ENCODE measurements around the gene FAM83C. TPM values are rescaled to one million over a fixed set of nuclear protein-coding genes. Genes with fewer than 3 reads are reported as not detected.

Gene FAM83C
- total and polyA plus RNA-seq, 9 of the 15 experiments (the other 6 are each of a cell fraction or from before 2014, with no cell fraction given): not detected

DNA sequence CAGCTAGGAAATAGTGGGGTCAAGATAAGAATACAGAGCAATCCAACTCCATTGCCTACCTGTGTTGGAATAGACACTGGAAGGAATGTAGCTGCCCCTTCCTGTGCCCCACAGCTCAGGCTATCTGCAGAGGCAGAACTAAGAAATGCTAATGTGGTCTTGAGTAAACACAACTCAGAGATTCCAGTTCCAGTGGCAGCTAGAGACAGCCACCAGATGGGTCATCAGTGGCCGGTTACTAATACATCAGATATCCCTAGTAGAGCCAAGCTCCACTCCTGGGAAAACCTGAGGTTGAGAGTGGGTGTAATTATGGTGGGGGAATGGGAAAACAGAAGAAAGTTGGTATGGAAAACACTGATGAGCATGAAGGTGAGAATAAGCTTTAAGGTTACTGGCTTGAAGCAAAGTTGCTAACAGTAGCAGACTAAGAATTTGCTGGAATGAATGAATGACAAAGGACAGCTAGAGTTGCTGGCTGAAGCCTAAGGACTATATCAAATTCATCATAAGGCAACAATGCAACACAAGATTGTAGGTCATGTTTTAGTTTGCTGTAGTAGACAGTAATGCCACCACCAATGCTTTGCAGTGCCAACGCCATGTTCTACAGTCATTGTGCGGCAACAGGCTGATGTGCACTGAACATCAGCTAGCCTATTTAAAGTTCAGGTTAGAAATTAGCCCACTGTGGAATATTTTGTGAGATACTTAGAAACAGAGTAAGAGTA, 28.3 kb upstream of the FAM83C start (continued):
- TF ChIP-seq ESRRB (CRISPR knock-in tag; IDR thresholded peaks at IDR 0.05; ENCODE audit: borderline replicate concordance): no peak
- TF ChIP-seq ELF1 (tag; IDR thresholded peaks at IDR 0.05): no peak
- TF ChIP-seq NCOA1 (IDR thresholded peaks at IDR 0.05; ENCODE audit: low read depth): no peak
- no peak for TF ChIP-seq RBM25 (IDR thresholded peaks at IDR 0.05; ENCODE audit: low read depth, low read length, severe bottlenecking)

DNA sequence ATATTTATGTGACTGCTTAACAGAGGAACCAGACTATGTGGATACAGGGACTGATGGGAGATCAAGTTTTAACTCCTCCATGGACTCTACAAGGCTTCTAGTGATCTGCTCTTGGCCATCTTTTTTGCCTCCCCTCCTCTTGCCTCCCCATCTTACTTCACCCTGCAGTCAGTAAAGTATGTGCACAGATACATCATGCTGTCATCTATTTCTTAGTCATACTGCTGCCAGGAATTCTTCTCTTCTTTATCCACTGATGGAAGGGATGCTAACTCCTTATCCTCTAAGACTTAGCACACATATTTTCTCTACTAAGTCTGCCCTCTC, 27.6 kb upstream of the FAM83C start:
- ATAC-seq: no peak
- in situ Hi-C loops (cut with MboI): loop anchor here (25.0 kb wide), 1 partner anchor 117 kb away; the partner anchor contains the start of gene GDF5
- CTCF ChIA-PET (ENCODE audit: low intra/inter-chr PET ratio): interaction anchor here (0.6 kb wide), 1 partner anchor 13 kb away, joined by 3 read pairs; no protein-coding TSS in a partner anchor
- H3K27me3 ChIP-seq (ENCODE audit: control insufficient read depth in 2 of 2, insufficient read depth in 2 of 2, low read length in 2 of 2): no peaks in the 10 kb centered on the region
- no peak for DNase-seq (ENCODE audit: extremely low read depth in 1 of 4, low spot score in 3 of 4)
- FAIRE-seq: no peak
- H3K36me3 ChIP-seq (ENCODE audit: control insufficient read depth, insufficient read depth, low read length): peaks cover 4% of the 10 kb centered on the region
- no peak overlapping the region for H3K9ac ChIP-seq (ENCODE audit: insufficient read depth in 1 of 2, low read depth in 2 of 2, low read length in 2 of 2)
- no peaks in the 10 kb centered on the region for H3K9me3 ChIP-seq (replicated peaks; ENCODE audit: control insufficient read depth, insufficient read depth, low read depth, low read length)
- POLR2A ChIA-PET: interaction anchor here (0.6 to 1.4 kb wide), 3 partner anchors 10 to 495 kb away, joined by 3 to 5 read pairs (median 3); no protein-coding TSS in a partner anchor
- H2AFZ ChIP-seq (ENCODE audit: low read depth, low read length): no peak overlapping the region
- H3K4me1 ChIP-seq (replicated peaks in 1 of 2; ENCODE audit: control insufficient read depth in 2 of 2, insufficient read depth in 2 of 2, low read length in 2 of 2): peaks cover 4 to 6% of the 10 kb centered on the region in 2 experiments; a peak in 4 of 5 replicates
- no peak overlapping the region for H3K27ac ChIP-seq (ENCODE audit: extremely low read depth, low read depth, low read length)
- H3K9me1 ChIP-seq (ENCODE audit: control insufficient read depth, insufficient read depth, low read length): no peaks in the 10 kb centered on the region
- no peaks in the 10 kb centered on the region for H3K79me2 ChIP-seq (ENCODE audit: control insufficient read depth, insufficient read depth, low read length)
- H4K20me1 ChIP-seq (replicated peaks; ENCODE audit: control insufficient read depth, insufficient read depth, low read length): no peaks in the 10 kb centered on the region
- intact Hi-C loops (cut with micrococcal nuclease): no loop called here
- no TSS peak for BruUV-seq (replicated peaks)
- no peak overlapping the region for H3K4me3 ChIP-seq
- no peak overlapping the region for H3K4me2 ChIP-seq (ENCODE audit: insufficient read depth, low read length)
- TF ChIP-seq ERF (CRISPR knock-in tag; IDR thresholded peaks at IDR 0.05): no peak
- TF ChIP-seq ADNP (tag; IDR thresholded peaks at IDR 0.05): no peak
- TF ChIP-seq, protein P1, sequence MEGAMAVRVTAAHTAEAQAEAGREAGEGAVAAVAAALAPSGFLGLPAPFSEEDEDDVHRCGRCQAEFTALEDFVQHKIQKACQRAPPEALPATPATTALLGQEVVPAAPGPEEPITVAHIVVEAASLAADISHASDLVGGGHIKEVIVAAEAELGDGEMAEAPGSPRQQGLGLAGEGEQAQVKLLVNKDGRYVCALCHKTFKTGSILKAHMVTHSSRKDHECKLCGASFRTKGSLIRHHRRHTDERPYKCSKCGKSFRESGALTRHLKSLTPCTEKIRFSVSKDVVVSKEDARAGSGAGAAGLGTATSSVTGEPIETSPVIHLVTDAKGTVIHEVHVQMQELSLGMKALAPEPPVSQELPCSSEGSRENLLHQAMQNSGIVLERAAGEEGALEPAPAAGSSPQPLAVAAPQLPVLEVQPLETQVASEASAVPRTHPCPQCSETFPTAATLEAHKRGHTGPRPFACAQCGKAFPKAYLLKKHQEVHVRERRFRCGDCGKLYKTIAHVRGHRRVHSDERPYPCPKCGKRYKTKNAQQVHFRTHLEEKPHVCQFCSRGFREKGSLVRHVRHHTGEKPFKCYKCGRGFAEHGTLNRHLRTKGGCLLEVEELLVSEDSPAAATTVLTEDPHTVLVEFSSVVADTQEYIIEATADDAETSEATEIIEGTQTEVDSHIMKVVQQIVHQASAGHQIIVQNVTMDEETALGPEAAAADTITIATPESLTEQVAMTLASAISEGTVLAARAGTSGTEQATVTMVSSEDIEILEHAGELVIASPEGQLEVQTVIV (CRISPR knock-in tag; IDR thresholded peaks at IDR 0.05; ENCODE audit: borderline replicate concordance): no peak
- TF ChIP-seq FOXJ2 (tag; IDR thresholded peaks at IDR 0.05): no peak
- TF ChIP-seq MAFK (IDR thresholded peaks at IDR 0.05; ENCODE audit: low read length): no peak
